Measurements from ENCODE around the gene VAV2.

GRCh38 chr9:133948561-133949485 is 43.3 kb downstream of the VAV2 start:
- TF ChIP-seq CTCF (IDR thresholded peaks at IDR 0.05) (no peak), POLR2A (IDR thresholded peaks at IDR 0.05) (no peak)
